GM12878 (cell line): Measurements from ENCODE around the gene MRPS25. TPM values are rescaled to one million over a fixed set of nuclear protein-coding genes. Genes with fewer than 3 reads are reported as not detected.

Experiments
- ATAC-seq: fragments of 200-7000 bp; cut with Tn5 transposase; 3 replicates; pipeline ENCODE4 v1.9.1; 2020; ENCODE audit warnings: mild to moderate bottlenecking, moderate library complexity
- BruUV-seq: library from RNA; stranded (reverse); fragments of 400-500 nt; replicated peaks from 2 replicates; lab custom pipeline; 2021; lab: Mats Ljungman, UMichigan
- CTCF ChIA-PET: fragments of 300-600 bp; sonication (Branson Sonifier 250); formaldehyde crosslinking; extraction: SDS; loops from one replicate; lab custom pipeline; 2021; ENCODE audit warnings: inconsistent platforms; lab: Yijun Ruan, JAX
- POLR2A ChIA-PET: fragments of 350-600 bp; formaldehyde crosslinking; extraction: SDS; loops from one replicate; lab custom pipeline; 2021; ENCODE audit warnings: inconsistent platforms; lab: Charles Lee
- RAD21 ChIA-PET: fragments of 300-600 bp; sonication (Branson Sonifier 250); formaldehyde crosslinking; loops from one replicate; lab custom pipeline; 2023; ENCODE audit warnings: antibody characterized with exemption; ENCODE audit not compliant: unreplicated experiment; lab: Charles Lee
- SMC1A ChIA-PET: fragments of 300-600 bp; sonication (Branson Sonifier 250); formaldehyde crosslinking; loops from one replicate; lab custom pipeline; 2023; ENCODE audit not compliant: unreplicated experiment, uncharacterized antibody; lab: Charles Lee
- DNase-seq: peaks from one replicate; pipeline ENCODE4 v3.0.0-alpha.2; 2011; ENCODE audit warnings: low read depth, low spot score
- FAIRE-seq: peaks from 3 replicates; lab custom pipeline; 2011; peaks lifted over from hg19 to GRCh38; lab: Jason Lieb, UNC
- H2AFZ ChIP-seq: 2 replicates; pipeline ENCODE4 v1.6.0; 2011; ENCODE audit warnings: low read depth, low read length, control low read depth; ENCODE audit not compliant: control insufficient read depth
- H3K27ac ChIP-seq: 2 replicates; pipeline ENCODE4 v1.5.1; 2011; ENCODE audit warnings: control low read depth; ENCODE audit not compliant: control insufficient read depth, insufficient read depth
- H3K27me3 ChIP-seq, 2 experiments: replicated peaks in 1 of 2; 2 replicates each; pipeline versions ENCODE4 v1.6.0 to v1.6.1; 2011; ENCODE audit warnings: low read length in 1 of 2; ENCODE audit not compliant: control insufficient read depth in 2 of 2, insufficient read depth in 2 of 2
- H3K36me3 ChIP-seq, 2 experiments: 2 replicates each; pipeline ENCODE4 v1.5.1; 2011; ENCODE audit warnings: low read length in 1 of 2; ENCODE audit not compliant: control insufficient read depth in 2 of 2, insufficient read depth in 2 of 2
- H3K4me1 ChIP-seq: 2 replicates; pipeline ENCODE4 v1.6.1; 2011; ENCODE audit warnings: mild to moderate bottlenecking, low read length, moderate library complexity, mixed read lengths; ENCODE audit not compliant: control insufficient read depth, insufficient read depth
- H3K4me2 ChIP-seq: 2 replicates; pipeline ENCODE4 v1.6.0; 2011; ENCODE audit warnings: control low read depth; ENCODE audit not compliant: control insufficient read depth, insufficient read depth
- H3K4me3 ChIP-seq: fragments of 200-600 bp; sonication (generic); 2 replicates; pipeline ENCODE4 v1.5.1; 2016
- H3K79me2 ChIP-seq: 2 replicates; pipeline ENCODE4 v1.6.0; 2011; ENCODE audit warnings: low read length; ENCODE audit not compliant: control insufficient read depth, insufficient read depth
- H3K9ac ChIP-seq: 2 replicates; pipeline ENCODE4 v1.8.0; 2011; ENCODE audit warnings: low read length, control low read depth, mixed read lengths; ENCODE audit not compliant: control insufficient read depth, insufficient read depth
- H3K9me3 ChIP-seq: replicated peaks from 3 replicates; pipeline ENCODE4 v1.5.1; 2011; ENCODE audit warnings: mild to moderate bottlenecking, low read length; ENCODE audit not compliant: control insufficient read depth, insufficient read depth
- H4K20me1 ChIP-seq: 2 replicates; pipeline ENCODE4 v1.6.0; 2011; ENCODE audit not compliant: control insufficient read depth, insufficient read depth
- BHLHE40 ChIP-seq, 2 experiments: fragments of 450-650 bp in 1 of 2; IDR thresholded peaks; 2 replicates each; pipeline ENCODE4 v1.6.1; 2011 to 2017; ENCODE audit warnings: low read depth in 2 of 2, borderline replicate concordance in 1 of 2, improper control_type of control experiment in 1 of 2, low read length in 1 of 2, mild to moderate bottlenecking in 1 of 2
- CBX3 ChIP-seq: fragments of 200-600 bp; sonication (generic); IDR thresholded peaks from 2 replicates; pipeline ENCODE4 v1.6.1; 2016; ENCODE audit warnings: low read depth, borderline replicate concordance
- CHD4 ChIP-seq: fragments of 200-600 bp; sonication (generic); IDR thresholded peaks from 2 replicates; pipeline ENCODE4 v1.6.1; 2016; ENCODE audit warnings: mild to moderate bottlenecking
- ESRRA ChIP-seq: IDR thresholded peaks from 2 replicates; pipeline ENCODE4 v1.6.1; 2012; ENCODE audit warnings: mild to moderate bottlenecking, low read length, improper control_type of control experiment
- GATAD2B ChIP-seq: fragments of 450-650 bp; conservative IDR thresholded peaks from 2 replicates; pipeline ENCODE4 v1.6.1; 2017; ENCODE audit warnings: low read depth, mild to moderate bottlenecking, moderate library complexity
- HDAC6 ChIP-seq: fragments of 200-600 bp; sonication (generic); IDR thresholded peaks from one replicate; pipeline ENCODE4 v1.8.0; 2017; ENCODE audit warnings: antibody characterized with exemption; ENCODE audit not compliant: unreplicated experiment
- KDM1A ChIP-seq: fragments of 200-600 bp; sonication (generic); IDR thresholded peaks from 2 replicates; pipeline ENCODE4 v1.6.1; 2016; ENCODE audit warnings: borderline replicate concordance
- POLR2AphosphoS2 ChIP-seq: IDR thresholded peaks from 2 replicates; pipeline ENCODE4 v1.6.1; 2011; ENCODE audit warnings: low read depth, mild to moderate bottlenecking, low read length, improper control_type of control experiment, moderate library complexity
- RB1 ChIP-seq: fragments of 450-650 bp; formaldehyde crosslinking; IDR thresholded peaks from 2 replicates; pipeline ENCODE4 v1.6.1; 2017; ENCODE audit warnings: mild to moderate bottlenecking, borderline replicate concordance
- STAT1 ChIP-seq: fragments of 450-650 bp; conservative IDR thresholded peaks from 2 replicates; pipeline ENCODE4 v1.6.1; 2014; ENCODE audit warnings: antibody characterized with exemption, mild to moderate bottlenecking
- TBL1XR1 ChIP-seq: IDR thresholded peaks from 2 replicates; pipeline ENCODE4 v1.6.1; 2012; ENCODE audit warnings: low read depth, low read length, improper control_type of control experiment
- TCF12 ChIP-seq: IDR thresholded peaks from 2 replicates; pipeline ENCODE4 v1.6.1; 2011; ENCODE audit warnings: low read depth, mild to moderate bottlenecking, low read length
- TCF7 ChIP-seq: IDR thresholded peaks from 2 replicates; pipeline ENCODE4 v1.6.1; 2014; ENCODE audit warnings: antibody characterized with exemption, borderline replicate concordance
- USF1 ChIP-seq: IDR thresholded peaks from 2 replicates; pipeline ENCODE4 v1.6.1; 2011; ENCODE audit warnings: borderline replicate concordance, low read depth, mild to moderate bottlenecking, moderate library complexity, mixed read lengths, low read length; ENCODE audit not compliant: insufficient read depth; ENCODE audit errors: extremely low read length
- WRNIP1 ChIP-seq: IDR thresholded peaks from 2 replicates; pipeline ENCODE4 v1.6.1; 2011; ENCODE audit warnings: low read depth, low read length, improper control_type of control experiment, borderline replicate concordance
- ZNF217 ChIP-seq: fragments of 450-650 bp; IDR thresholded peaks from 2 replicates; pipeline ENCODE4 v1.6.1; 2017; ENCODE audit warnings: antibody characterized with exemption, mild to moderate bottlenecking
- WGBS: methylation state at CpG from one replicate; pipeline ENCODE4 v1.1.6; 2016; ENCODE audit warnings: low lambda C conversion rate; ENCODE audit not compliant: insufficient replicate concordance, insufficient coverage; ENCODE audit errors: missing lambda C conversion rate; 5-methylcytosine and 5-hydroxymethylcytosine counted together
- in situ Hi-C: fragments of 300-500 bp; cut with MboI; formaldehyde crosslinking; loops from 9 replicates; pipeline ENCODE4 v1.14.3; 2018; ENCODE audit warnings: mixed read lengths
- intact Hi-C: fragments of 100-400 bp; cut with micrococcal nuclease; formaldehyde crosslinking; loops from one replicate; pipeline ENCODE4 v1.14.2; 2022; ENCODE audit not compliant: unreplicated experiment
- polyA plus RNA-seq, 11 experiments: library from polyadenylated mRNA; depleted of rRNA in 4 of 11; unstranded in 6 of 11; stranded (reverse) in 5 of 11; fragments of >200 nt; fragmentation: Nextera tagmentation in 4 of 11; fragmentation: Illumina TruSeq in 1 of 11; extraction: Ambion mirVana in 4 of 11; extraction: Trizol in 1 of 11; gene quantifications; 1 replicate in 1 of 11; 2 replicates in 10 of 11; pipeline versions ENCODE4 v1.2.1 to v1.2.3, GENCODE V29; 2011 to 2016; ENCODE audit warnings: inconsistent platforms in 2 of 11, missing spikeins in 2 of 11, low read depth in 1 of 11
- total RNA-seq, 4 experiments: library from RNA; depleted of rRNA in 3 of 4; stranded (reverse); fragments of >200 nt in 3 of 4; fragmentation: Illumina TruSeq in 1 of 4; extraction: Trizol in 1 of 4; gene quantifications; 2 replicates each; pipeline versions ENCODE4 v1.2.1 to v1.2.3, GENCODE V29; 2013 to 2021
- TF ChIP-seq, protein P1 (sequence below): IDR thresholded peaks from 2 replicates; pipeline ENCODE4 v1.6.1; 2011; ENCODE audit warnings: borderline replicate concordance, low read depth, mild to moderate bottlenecking, moderate library complexity, low read length; ENCODE audit not compliant: insufficient read depth, poor library complexity, severe bottlenecking

Gene MRPS25
- total and polyA plus RNA-seq, 10 of the 15 experiments (the other 5 are each of a cell fraction or from before 2014, with no cell fraction given), result 17.0 to 114 (median 62.2) TPM

- FAIRE-seq, result no peak
These were observed 24.3 kb downstream of the MRPS25 start for GRCh38 chr3:15040844-15041243.

More at GRCh38 chr3:15040844-15041243, 24.3 kb downstream of the MRPS25 start:
- DNase-seq (no peak), ATAC-seq (no peak)
- H3K79me2 ChIP-seq, result no peaks in the 10 kb centered on the region
- H3K27me3 ChIP-seq, result no peaks in the 10 kb centered on the region
- RAD21 ChIA-PET, result no interaction called here
- no TSS peak for BruUV-seq
- no peaks in the 10 kb centered on the region for H3K9me3 ChIP-seq
- SMC1A ChIA-PET, result no interaction called here
- POLR2A ChIA-PET, result no interaction called here
- CTCF ChIA-PET, result no interaction called here
- no peak overlapping the region for H3K9ac ChIP-seq
- WGBS, result 92% methylated on average over 3 of the region's 3 CpGs
- no peak overlapping the region for H3K4me3 ChIP-seq
- H3K4me2 ChIP-seq, result no peak overlapping the region
- H3K27ac ChIP-seq, result no peak overlapping the region
- in situ Hi-C loops (no loop called here), intact Hi-C loops (no loop called here)
- no peaks in the 10 kb centered on the region for H4K20me1 ChIP-seq
- TF ChIP-seq CBX3 (no peak), ZNF217 (no peak), USF1 (no peak), POLR2AphosphoS2 (no peak), CHD4 (no peak), STAT1 (no peak), TBL1XR1 (no peak), WRNIP1 (no peak), BHLHE40 (IDR thresholded peaks at IDR 0.05; ENCODE audit: borderline replicate concordance in 1 of 2, low read depth in 2 of 2, low read length in 1 of 2) (no peak), TCF7 (no peak), TCF12 (no peak), GATAD2B (no peak), ESRRA (no peak), HDAC6 (no peak), RB1 (no peak), KDM1A (no peak)
- TF ChIP-seq, protein P1, sequence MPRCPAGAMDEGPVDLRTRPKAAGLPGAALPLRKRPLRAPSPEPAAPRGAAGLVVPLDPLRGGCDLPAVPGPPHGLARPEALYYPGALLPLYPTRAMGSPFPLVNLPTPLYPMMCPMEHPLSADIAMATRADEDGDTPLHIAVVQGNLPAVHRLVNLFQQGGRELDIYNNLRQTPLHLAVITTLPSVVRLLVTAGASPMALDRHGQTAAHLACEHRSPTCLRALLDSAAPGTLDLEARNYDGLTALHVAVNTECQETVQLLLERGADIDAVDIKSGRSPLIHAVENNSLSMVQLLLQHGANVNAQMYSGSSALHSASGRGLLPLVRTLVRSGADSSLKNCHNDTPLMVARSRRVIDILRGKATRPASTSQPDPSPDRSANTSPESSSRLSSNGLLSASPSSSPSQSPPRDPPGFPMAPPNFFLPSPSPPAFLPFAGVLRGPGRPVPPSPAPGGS, result no peak
- peaks cover 25 to 67% of the 10 kb centered on the region in 2 experiments for H3K36me3 ChIP-seq
- peaks cover 9% of the 10 kb centered on the region for H3K4me1 ChIP-seq
- no peak overlapping the region for H2AFZ ChIP-seq
